ENCODE results near the gene FNDC3B.

The FNDC3B gene

DNA sequence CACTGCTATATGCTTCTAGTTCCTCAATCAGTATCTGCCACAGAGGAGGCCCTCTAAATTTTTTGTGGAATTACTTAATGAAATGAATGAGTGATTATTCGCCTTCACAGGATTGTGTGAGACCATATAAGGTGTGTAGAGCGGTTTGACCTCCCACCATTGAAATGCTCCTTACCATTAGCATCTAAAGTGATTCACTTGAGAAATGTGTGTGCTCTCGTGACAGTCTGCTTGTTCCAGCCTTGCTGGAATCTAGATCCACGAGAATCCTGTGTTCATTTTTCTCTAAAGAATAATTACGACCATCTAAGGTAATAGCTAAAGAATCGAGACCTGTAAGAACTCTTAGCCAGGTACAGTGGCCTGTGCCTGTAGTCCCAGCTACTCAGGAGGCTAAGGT is 126.9 kb downstream of the FNDC3B start:
- DNase-seq (ENCODE audit: low read depth in 1 of 2, low spot score in 1 of 2) = no peak

DNA sequence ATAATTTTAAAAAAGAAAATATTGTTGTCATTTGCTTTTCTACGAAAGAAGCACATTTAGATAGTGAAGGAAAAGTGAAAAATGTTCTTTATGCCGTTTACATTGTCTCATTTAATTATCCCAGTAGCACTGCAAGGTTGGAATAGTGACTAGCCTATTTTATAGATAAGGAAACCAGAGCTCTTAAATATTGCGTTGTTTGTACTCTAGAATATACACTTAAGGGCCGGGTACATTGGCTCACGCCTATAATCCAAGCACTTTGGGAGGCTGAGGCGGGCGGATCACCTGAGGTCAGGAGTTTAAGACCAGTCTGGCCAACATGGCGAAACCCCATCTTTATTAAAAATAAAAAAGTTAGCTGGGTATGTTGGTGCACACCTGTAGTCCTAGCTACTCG is 127.5 kb downstream of the FNDC3B start:
- no peak for DNase-seq (ENCODE audit: low read depth in 1 of 2, low spot score in 1 of 2)

DNA sequence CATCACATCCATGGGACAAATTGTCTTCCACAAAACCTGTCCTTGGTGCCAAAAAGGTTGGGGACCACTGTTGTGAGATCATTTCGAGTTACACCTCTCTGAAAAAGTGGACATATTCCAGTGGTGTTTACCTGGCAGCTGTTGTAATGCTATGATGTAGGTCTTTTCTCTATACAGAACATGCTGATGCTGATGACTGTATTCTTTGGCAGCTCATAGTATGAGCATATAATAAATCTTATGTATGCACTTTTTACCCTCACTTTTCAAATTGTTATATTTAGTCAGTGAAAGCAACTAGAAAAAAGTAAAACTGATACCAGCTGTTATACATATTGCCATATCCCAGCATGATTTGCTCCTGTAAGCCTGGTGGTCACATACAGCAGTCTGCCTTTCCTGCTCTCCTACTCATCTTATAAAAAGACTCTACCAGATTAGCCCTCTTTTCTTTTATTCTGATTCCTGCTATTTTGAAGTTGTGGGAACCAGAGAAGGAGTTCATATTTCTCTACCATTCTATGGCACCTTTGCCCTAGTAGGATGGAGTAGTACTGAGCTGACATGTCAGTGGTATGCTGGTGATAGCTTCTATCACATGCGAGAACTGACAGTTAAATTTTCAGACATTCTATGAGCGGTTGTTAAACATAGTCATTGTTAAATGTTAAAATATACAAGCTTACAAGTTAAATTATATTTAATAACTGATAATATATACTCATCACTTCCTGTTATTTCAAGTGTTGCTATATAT is 128.7 kb downstream of the FNDC3B start:
- no peak for DNase-seq (ENCODE audit: low read depth in 1 of 2, low spot score in 1 of 2)

DNA sequence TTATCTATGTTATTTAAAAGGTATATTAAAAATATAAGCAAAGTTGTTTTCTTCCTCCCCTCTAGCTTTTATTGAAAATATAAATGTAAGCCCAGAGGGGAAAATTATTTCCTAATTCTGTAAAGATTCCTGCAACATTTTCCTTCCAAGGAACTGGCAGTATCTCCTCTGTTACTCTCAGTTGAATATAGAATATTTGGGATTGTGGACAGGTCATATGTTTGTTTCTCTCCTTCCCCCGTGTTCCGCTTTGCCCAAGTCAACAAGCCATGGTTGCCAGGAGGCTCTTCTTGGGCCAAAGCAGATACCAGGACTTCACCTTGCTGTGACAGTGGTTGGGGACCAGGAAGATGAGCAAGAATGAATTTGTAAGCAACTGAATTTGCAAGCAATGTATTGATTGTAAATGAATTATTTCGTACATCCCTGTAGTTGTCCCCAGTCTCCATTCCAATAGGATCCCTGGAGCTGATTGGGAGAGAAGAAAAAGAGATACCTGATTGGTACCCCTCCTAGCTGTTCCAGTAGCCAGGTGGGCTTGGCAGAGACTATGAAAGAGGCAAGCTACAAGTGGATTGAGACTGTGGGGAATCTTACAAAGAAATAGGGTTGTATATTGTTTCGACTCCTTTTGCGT is 130.8 kb downstream of the FNDC3B start:
- DNase-seq (ENCODE audit: low read depth in 1 of 2, low spot score in 1 of 2) = no peak

DNA sequence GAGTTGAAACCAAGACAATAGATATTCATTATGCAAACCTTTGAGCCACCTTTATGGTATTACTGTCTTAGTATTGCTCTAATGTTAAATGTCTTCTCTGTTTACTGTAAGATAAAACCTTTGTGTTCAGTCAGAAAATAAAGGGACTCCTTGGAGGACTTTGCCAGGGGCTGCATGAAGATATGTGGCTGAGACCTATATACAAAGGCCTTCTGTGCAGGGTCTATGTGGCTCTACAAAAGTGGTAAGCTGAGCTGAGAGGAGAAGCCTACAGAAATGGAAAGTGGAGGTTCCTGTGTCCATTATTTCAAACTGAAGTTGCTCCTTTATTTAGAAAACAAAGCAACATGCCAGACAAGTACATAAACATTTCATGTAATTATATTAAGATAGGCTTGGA is 131.5 kb downstream of the FNDC3B start:
- no peak for DNase-seq (ENCODE audit: low read depth in 1 of 2, low spot score in 1 of 2)

GRCh38 chr3:172171396-172172075 is 132.2 kb downstream of the FNDC3B start:
- DNase-seq (ENCODE audit: low read depth in 1 of 2, low spot score in 1 of 2) = no peak

DNA sequence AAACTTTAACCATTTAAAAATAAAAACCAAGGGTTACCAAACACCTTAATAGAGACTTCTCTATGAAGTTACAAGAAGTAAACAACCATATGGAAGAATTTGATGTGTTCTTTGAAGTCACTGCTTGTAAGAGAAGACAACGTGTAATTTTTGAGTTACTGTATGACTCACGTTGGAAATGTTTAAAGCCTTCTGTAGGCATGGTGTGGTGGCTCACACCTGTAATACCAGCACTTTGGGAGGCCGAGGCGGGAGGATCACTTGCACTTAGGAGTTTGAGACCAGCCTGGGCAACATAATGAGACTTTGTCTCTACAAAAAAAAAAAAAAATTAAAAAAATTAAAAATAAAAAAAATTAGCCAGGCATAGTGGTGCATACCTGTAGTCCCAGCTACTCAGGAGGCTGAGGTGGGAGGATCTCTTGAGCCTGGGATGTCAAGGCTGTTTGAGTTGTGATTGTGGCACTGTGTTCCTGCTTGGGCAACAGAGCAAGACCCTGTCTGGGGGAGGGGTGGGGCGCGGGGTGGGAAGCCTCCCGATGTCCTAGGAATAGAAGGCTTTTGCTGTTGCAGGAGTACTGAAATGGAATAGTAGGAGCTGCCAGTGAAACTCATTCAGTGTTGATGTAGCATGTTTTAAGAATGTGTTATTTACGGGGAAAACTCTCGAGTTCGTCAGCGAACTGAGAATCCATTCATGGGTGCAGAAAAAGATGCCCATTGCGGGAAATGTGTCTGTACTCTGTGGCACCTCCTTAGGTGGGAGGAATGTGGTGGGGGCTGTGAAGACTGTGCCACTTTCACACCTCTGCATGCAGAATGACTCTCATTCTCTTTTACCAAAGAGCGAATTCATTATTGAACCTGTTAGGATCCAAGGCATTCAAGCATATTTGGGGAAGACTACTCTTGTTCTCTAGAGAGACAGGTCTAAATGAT is 134.2 kb downstream of the FNDC3B start:
- no peak for DNase-seq (ENCODE audit: low read depth in 1 of 2, low spot score in 1 of 2)

DNA sequence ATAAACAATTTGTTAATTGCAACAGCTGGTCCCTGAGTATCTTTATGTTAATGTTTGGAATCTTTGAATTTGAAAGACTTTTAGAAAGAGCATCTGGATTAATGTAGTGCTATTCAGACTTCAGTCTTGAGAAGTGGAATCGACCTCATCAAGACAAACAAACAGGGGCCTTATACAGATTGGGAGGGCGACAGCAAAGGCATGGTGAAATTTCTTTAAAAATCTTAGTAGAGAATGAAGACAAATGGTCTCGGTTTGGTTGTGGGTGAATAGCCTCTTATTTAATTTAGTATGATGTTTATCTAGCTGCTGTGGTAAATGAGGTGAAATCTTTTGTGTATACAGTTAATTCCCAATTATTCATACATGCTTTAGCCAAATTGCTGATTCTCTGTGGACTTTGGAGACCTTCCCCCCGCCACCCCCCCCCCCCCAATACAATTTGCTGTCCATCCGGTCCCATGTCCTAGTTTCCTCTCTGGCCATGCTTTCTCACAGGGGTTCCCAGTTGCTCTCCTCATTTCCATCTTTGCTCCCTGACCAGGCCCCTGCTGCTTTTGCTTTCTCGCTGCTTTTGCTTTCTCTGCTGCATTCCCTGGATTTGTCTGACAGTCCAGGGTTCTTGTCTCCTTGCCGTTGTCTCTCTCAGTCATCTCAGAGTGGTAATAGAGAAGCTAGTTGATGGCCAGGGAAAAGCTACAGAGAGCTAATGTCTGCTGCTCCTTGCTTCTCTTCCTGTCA is 135.3 kb downstream of the FNDC3B start:
- no peak for DNase-seq (ENCODE audit: low read depth in 1 of 2, low spot score in 1 of 2)

DNA sequence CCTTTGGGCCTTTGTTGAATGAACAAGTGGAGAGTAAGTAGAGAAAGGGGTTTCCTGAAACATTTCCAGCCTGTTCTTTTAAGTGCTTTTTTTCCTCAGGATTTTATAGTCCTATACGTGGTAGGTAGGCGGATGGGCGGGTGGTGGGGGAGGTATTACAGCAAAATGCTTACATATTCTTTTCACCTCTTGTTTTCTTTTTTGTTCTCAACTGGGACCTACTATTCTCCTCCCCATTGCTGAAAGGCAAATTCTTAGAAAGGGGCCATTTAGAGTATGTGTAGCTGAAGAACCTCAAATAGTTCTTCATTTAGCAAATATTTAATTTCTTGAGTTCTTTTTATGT is 135.8 kb downstream of the FNDC3B start:
- DNase-seq (ENCODE audit: low read depth in 1 of 2, low spot score in 1 of 2) = no peak

- no peak for DNase-seq (ENCODE audit: low read depth in 1 of 2, low spot score in 1 of 2)
Observed at GRCh38 chr3:172176061-172176770, 136.8 kb downstream of the FNDC3B start.

GRCh38 chr3:172177046-172177445 is 137.7 kb downstream of the FNDC3B start:
- no peak for DNase-seq (ENCODE audit: low read depth in 1 of 2, low spot score in 1 of 2)

DNA sequence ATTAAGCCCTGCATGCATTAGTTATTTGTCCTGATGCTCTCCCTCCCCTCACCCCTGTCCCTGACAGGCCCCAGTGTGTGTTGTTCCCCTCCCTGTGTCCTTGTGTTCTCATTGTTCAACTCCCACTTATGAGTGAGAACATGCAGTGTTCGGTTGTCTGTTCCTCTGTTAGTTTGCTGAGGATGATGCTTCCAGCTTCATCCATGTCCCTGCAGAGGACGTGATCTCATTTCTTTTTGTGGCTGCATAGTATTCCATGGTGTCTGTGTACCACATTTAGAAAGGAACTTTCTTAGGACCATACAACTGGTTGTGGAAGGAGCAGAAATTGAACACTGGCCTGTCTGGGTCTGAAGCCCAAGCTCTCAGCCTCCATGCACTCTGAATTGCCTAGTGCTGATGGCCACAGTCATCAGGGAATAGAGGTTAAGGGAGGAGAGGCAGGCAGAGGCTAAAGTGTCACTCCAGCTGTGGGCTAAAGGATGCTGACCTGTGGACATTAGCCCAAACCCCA is 138.5 kb downstream of the FNDC3B start:
- no peak for DNase-seq (ENCODE audit: low read depth in 1 of 2, low spot score in 1 of 2)

DNA sequence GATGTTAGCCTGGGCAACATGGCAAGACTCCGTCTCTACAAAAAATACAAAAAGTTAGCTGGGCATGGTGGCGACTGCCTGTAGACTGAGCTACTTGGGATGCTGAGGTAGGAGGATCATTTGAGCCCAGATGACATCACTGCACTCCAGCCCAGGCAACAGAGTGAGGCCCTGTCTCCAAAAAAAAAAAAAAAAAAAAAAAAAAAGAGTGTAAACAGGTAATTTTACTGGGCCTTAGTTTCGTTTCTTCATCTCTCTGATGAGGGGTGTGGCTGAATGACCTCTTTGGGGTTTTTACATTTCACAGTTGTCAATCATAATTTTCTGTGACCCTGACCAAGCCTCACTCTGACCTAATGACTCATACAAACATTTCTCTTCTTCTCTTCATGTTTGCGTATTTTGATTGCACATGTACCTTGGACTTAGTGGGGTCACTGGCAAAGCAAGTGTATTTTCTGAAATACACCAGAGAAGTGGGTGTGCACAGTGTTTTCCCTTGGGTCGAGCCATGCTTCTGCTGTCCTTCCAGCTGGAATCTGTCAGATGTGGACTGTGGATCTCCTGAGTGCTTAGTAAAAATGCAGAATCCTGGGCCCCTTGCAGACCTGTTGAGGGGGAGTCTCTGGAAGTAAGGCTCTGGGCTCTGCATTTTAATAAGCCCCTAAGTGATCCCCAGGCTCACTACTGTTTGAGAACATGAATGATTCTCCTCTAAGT is 140.5 kb downstream of the FNDC3B start:
- no peak for DNase-seq (ENCODE audit: low read depth in 1 of 2, low spot score in 1 of 2)

- DNase-seq (ENCODE audit: low read depth in 1 of 2, low spot score in 1 of 2) = no peak
Observed at GRCh38 chr3:172180473-172180872, 141.1 kb downstream of the FNDC3B start.

DNA sequence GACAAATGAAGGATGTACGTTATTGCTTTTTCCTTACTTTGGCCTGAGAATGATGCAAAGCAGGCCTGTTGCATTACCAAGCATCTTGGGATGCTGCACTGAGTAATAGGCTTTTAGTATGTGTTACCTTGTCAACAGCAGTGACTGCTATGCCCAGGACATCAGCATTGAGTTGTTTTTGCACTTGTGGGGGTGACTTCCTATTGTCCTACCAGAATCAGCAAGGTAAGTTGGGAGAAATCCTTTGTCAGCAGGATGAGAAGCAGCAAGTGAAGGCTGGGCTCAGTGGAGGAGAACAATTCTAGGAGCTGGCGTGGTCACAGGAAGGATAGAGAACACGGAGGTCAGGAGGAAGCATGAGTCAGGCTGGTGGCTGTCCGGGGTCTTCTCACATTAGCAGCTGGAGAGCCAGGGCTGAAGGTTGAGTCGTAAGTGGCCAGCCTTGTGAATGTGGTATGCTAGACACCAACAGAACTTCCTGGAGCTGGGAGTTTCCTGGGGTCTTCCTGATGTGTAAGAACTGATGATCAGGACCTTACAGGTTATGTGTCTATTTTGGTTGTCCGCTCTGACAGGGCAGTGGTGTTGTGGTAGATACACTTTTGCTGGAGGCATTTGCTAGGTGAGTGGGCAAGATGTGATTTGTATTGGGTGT is 142.7 kb downstream of the FNDC3B start:
- DNase-seq (ENCODE audit: low read depth in 1 of 2, low spot score in 1 of 2) = no peak

DNA sequence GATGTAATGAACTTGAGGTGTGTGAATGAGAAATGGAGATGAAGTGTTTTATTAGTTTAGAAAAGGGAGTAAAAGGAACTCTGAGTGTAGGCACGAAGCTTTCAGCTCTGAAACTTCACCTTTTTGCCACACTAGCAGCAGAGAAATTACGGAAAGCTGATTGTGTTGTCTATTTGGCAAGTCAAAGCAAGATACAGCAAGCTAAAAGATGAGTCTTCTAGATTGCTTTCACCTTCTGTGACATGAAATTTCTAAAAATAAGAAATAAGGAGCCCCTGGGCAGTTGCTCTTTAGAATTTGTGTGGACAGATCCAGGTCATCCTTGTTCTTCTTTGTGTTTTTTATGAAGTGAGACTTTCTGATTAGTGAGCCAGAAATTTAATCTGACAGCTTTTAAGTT is 143.4 kb downstream of the FNDC3B start:
- no peak for DNase-seq (ENCODE audit: low read depth in 1 of 2, low spot score in 1 of 2)

- DNase-seq (ENCODE audit: low read depth in 1 of 2, low spot score in 1 of 2) = no peak
Observed at GRCh38 chr3:172184106-172184822, 144.9 kb downstream of the FNDC3B start.

DNA sequence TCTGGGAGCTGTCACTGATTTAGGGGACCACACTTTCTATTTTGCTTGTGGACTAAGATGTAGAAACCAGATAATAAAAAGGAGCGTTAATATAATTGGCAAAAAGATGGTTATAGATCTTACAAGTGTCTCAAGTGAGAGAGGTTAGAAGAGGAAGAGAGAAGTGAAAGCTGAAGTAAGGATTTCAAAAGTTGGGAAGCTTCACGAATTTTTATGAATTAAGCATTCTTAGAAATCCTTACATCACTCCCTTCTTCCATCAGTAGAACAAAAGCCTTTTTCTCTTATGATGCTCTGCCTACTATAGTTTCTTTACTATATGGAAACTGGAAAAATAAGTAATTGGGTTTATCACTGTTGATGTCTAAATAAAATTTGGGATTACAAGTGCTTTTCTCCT is 146.5 kb downstream of the FNDC3B start:
- no peak for DNase-seq (ENCODE audit: low read depth in 1 of 2, low spot score in 1 of 2)
